ENCODE data around the gene SMURF1. TPM values are rescaled to one million over a fixed set of nuclear protein-coding genes. Genes with fewer than 3 reads are reported as not detected.

Gene SMURF1
- total and polyA plus RNA-seq, 2 of the 4 experiments (the other 2 are of a cell fraction), result 13.4 to 20.3 TPM

GRCh38 chr7:99002827-99003212, 141.1 kb downstream of the SMURF1 start:
- in situ Hi-C loops (cut with MboI; ENCODE audit: low sequenced_read_pairs), result no loop called here
- Histone ChIP-seq H3K4ac (ENCODE audit: low read depth, low read length) (no peak overlapping the region), H3K9me3 (ENCODE audit: control insufficient read depth, insufficient read depth, low read length) (no peaks in the 10 kb centered on the region), H4K91ac (ENCODE audit: insufficient read depth, low read depth, low read length) (no peak overlapping the region), H3K27ac (ENCODE audit: insufficient read depth, low read length) (no peak overlapping the region), H4K8ac (ENCODE audit: low read depth in 2 of 2, low read length in 2 of 2) (no peak overlapping the region), H3K4me1 (ENCODE audit: control insufficient read depth, insufficient read depth, low read length) (no peaks in the 10 kb centered on the region), H3K79me1 (ENCODE audit: low read depth in 1 of 2, low read length in 2 of 2) (peaks cover 2 to 6% of the 10 kb centered on the region in 2 experiments; a peak in 2 of 4 replicates), H4K20me1 (ENCODE audit: insufficient read depth, low read length) (0 out of 2 replicates have a peak, but pooled peaks cover 2% of the 10 kb centered on the region), H3K27me3 (ENCODE audit: control insufficient read depth, insufficient read depth, low read length) (no peaks in the 10 kb centered on the region), H3K9me1 (ENCODE audit: insufficient read depth, low read length) (peaks cover 3% of the 10 kb centered on the region; the same call in 1 of the 2 replicates), H3K23ac (ENCODE audit: low read depth, low read length) (no peak overlapping the region), H2BK20ac (ENCODE audit: low read depth, low read length) (no peak overlapping the region), H3K18ac (ENCODE audit: low read depth, low read length) (no peak overlapping the region), H4K5ac (ENCODE audit: low read depth, low read length) (no peak overlapping the region), H3K4me2 (ENCODE audit: low read depth, low read length) (no peak overlapping the region), H2AK5ac (ENCODE audit: low read depth, low read length) (no peak overlapping the region), H2BK120ac (ENCODE audit: low read depth, low read length) (no peak overlapping the region), H3K14ac (replicated peaks; ENCODE audit: low read depth, low read length) (no peak overlapping the region), H3K56ac (ENCODE audit: extremely low read depth, insufficient read depth, low read length) (no peak overlapping the region), H2BK5ac (ENCODE audit: low read depth, low read length, poor library complexity, severe bottlenecking) (no peak overlapping the region), H2AFZ (replicated peaks; ENCODE audit: low read length, poor library complexity) (no peak overlapping the region), H2BK15ac (ENCODE audit: low read depth, low read length) (no peak overlapping the region), H3K4me3 (ENCODE audit: insufficient read depth, low read depth, low read length) (no peak overlapping the region), H3K9ac (ENCODE audit: low read depth, low read length) (no peak overlapping the region), H2AK9ac (replicated peaks; ENCODE audit: low read depth, low read length, poor library complexity) (no peak overlapping the region), H3K36me3 (ENCODE audit: control insufficient read depth, insufficient read depth, low read length) (peaks cover 77% of the 10 kb centered on the region)
- ChIA-PET POLR2A (ENCODE audit: unreplicated experiment) (no interaction called here), CTCF (interaction anchor here (0.7 kb wide), 1 partner anchor 16 kb away, joined by 7 read pairs; no protein-coding TSS in a partner anchor)
- dilution Hi-C loops (cut with HindIII; ENCODE audit: low sequenced_read_pairs, unreplicated experiment), result no loop called here
- TF ChIP-seq, protein P1, sequence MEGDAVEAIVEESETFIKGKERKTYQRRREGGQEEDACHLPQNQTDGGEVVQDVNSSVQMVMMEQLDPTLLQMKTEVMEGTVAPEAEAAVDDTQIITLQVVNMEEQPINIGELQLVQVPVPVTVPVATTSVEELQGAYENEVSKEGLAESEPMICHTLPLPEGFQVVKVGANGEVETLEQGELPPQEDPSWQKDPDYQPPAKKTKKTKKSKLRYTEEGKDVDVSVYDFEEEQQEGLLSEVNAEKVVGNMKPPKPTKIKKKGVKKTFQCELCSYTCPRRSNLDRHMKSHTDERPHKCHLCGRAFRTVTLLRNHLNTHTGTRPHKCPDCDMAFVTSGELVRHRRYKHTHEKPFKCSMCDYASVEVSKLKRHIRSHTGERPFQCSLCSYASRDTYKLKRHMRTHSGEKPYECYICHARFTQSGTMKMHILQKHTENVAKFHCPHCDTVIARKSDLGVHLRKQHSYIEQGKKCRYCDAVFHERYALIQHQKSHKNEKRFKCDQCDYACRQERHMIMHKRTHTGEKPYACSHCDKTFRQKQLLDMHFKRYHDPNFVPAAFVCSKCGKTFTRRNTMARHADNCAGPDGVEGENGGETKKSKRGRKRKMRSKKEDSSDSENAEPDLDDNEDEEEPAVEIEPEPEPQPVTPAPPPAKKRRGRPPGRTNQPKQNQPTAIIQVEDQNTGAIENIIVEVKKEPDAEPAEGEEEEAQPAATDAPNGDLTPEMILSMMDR (conservative IDR thresholded peaks at IDR 0.05; ENCODE audit: low read depth, low read length), result no peak
- TF ChIP-seq, protein P2, sequence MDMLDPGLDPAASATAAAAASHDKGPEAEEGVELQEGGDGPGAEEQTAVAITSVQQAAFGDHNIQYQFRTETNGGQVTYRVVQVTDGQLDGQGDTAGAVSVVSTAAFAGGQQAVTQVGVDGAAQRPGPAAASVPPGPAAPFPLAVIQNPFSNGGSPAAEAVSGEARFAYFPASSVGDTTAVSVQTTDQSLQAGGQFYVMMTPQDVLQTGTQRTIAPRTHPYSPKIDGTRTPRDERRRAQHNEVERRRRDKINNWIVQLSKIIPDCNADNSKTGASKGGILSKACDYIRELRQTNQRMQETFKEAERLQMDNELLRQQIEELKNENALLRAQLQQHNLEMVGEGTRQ (IDR thresholded peaks at IDR 0.05; ENCODE audit: low read depth, low read length), result no peak
- no peak for TF ChIP-seq RFX5 (IDR thresholded peaks at IDR 0.05; ENCODE audit: low read depth, low read length)
- TF ChIP-seq NFE2L2 (IDR thresholded peaks at IDR 0.05; ENCODE audit: low read depth, low read length), result no peak
- TF ChIP-seq RAD21 (IDR thresholded peaks at IDR 0.05; ENCODE audit: low read length), result no peak
- TF ChIP-seq POLR2A (IDR thresholded peaks at IDR 0.05; ENCODE audit: low read depth, low read length), result no peak
- no peak for TF ChIP-seq ELK1 (IDR thresholded peaks at IDR 0.05; ENCODE audit: borderline replicate concordance, low read depth, low read length)
- TF ChIP-seq MXI1 (IDR thresholded peaks at IDR 0.05; ENCODE audit: borderline replicate concordance, low read depth, low read length), result no peak
- TF ChIP-seq CEBPB (IDR thresholded peaks at IDR 0.05; ENCODE audit: low read depth, low read length), result no peak
- TF ChIP-seq RCOR1 (IDR thresholded peaks at IDR 0.05; ENCODE audit: insufficient replicate concordance, low read length), result no peak
- intact Hi-C loops (cut with micrococcal nuclease), result no loop called here
- ATAC-seq (ENCODE audit: low read depth) (no peak), DNase-seq (no peak)
- 95% methylated on average over 11 of the region's 20 CpGs; no CpG with 5 or more reads in 1 of the 2 experiments for WGBS, 2 experiments (ENCODE audit: extremely low coverage in 2 of 2, insufficient read length in 1 of 2)
- BruUV-seq (replicated peaks), result no TSS peak
